Measurements from ENCODE around the gene PKN3.

- TF ChIP-seq, protein P1, sequence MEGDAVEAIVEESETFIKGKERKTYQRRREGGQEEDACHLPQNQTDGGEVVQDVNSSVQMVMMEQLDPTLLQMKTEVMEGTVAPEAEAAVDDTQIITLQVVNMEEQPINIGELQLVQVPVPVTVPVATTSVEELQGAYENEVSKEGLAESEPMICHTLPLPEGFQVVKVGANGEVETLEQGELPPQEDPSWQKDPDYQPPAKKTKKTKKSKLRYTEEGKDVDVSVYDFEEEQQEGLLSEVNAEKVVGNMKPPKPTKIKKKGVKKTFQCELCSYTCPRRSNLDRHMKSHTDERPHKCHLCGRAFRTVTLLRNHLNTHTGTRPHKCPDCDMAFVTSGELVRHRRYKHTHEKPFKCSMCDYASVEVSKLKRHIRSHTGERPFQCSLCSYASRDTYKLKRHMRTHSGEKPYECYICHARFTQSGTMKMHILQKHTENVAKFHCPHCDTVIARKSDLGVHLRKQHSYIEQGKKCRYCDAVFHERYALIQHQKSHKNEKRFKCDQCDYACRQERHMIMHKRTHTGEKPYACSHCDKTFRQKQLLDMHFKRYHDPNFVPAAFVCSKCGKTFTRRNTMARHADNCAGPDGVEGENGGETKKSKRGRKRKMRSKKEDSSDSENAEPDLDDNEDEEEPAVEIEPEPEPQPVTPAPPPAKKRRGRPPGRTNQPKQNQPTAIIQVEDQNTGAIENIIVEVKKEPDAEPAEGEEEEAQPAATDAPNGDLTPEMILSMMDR (IDR thresholded peaks at IDR 0.05) = no peak
- TF ChIP-seq EZH2 (IDR thresholded peaks at IDR 0.05; ENCODE audit: borderline replicate concordance, insufficient read depth, low read depth, low read length, poor library complexity, severe bottlenecking) = no peak
Observed at GRCh38 chr9:128684065-128684324, 18.3 kb upstream of the PKN3 start.
